Heart right ventricle (tissue), 16 donors: ENCODE measurements around the gene MID1. TPM values are rescaled to one million over a fixed set of nuclear protein-coding genes. Genes with fewer than 3 reads are reported as not detected.

Experiments
- ATAC-seq, 8 donors: fragments of 200-7000 bp; cut with Tn5 transposase; one replicate each; pipeline ENCODE4 v1.9.1; 2020; ENCODE audit warnings: mild to moderate bottlenecking in 8 of 8, moderate library complexity in 8 of 8, moderate number of reproducible peaks in 1 of 8
- DNase-seq, 2 donors: peaks; one replicate each; pipeline ENCODE4 v3.0.0-alpha.2; 2020
- H3K27ac ChIP-seq, 10 donors: fragments of 200-600 bp; sonication (generic) in 2 of 10; one replicate each; pipeline versions ENCODE4 v1.5.0 to v1.8.0; 2020 to 2022; ENCODE audit warnings: mild to moderate bottlenecking in 3 of 10
- H3K27me3 ChIP-seq, 7 donors: fragments of 200-600 bp; one replicate each; pipeline ENCODE4 v1.8.0; 2021 to 2022; ENCODE audit warnings: mild to moderate bottlenecking in 2 of 7
- H3K36me3 ChIP-seq, 9 donors: fragments of 200-600 bp; sonication (generic) in 1 of 9; one replicate each; pipeline versions ENCODE4 v1.5.0 to v1.8.0; 2020 to 2022; ENCODE audit warnings: mild to moderate bottlenecking in 2 of 9
- H3K4me1 ChIP-seq, 9 donors: fragments of 200-600 bp; sonication (generic) in 1 of 9; one replicate each; pipeline versions ENCODE4 v1.5.0 to v1.8.0; 2020 to 2022; ENCODE audit warnings: mild to moderate bottlenecking in 4 of 9
- H3K4me3 ChIP-seq, 10 donors: fragments of 200-600 bp; sonication (generic) in 2 of 10; one replicate each; pipeline versions ENCODE4 v1.5.0 to v1.8.0; 2020 to 2022; ENCODE audit warnings: mild to moderate bottlenecking in 7 of 10, moderate library complexity in 2 of 10
- H3K9me3 ChIP-seq, 11 donors: fragments of 200-600 bp in 10 of 11; sonication (generic) in 2 of 11; one replicate each; pipeline versions ENCODE4 v1.5.0 to v1.8.0; 2013 to 2022; ENCODE audit warnings: mild to moderate bottlenecking in 2 of 11, control low read depth in 1 of 11, moderate library complexity in 1 of 11
- whole genome bisulfite sequencing, 2 donors: extraction: QIAGEN DNeasy Blood & Tissue Kit; methylation state at CpG; one replicate each; pipeline ENCODE4 v1.1.7; 2013; ENCODE audit warnings: inconsistent platforms in 1 of 2; 5-methylcytosine and 5-hydroxymethylcytosine counted together
- intact Hi-C, 10 donors: fragments of 100-400 bp; cut with DNase I; formaldehyde crosslinking; loops; one replicate each; pipeline versions ENCODE4 v1.11.1 to v1.14.2; 2022
- polyA plus RNA-seq, 2 donors: library from polyadenylated mRNA; stranded (reverse); fragments of 200-250 nt; gene quantifications; one replicate each; pipeline ENCODE4 v1.2.3, GENCODE V29; 2013
- total RNA-seq, 10 donors: library from RNA; stranded (reverse); fragmentation: NEBNext Ultra II Directional in 3 of 10; extraction: Animal tissue kit (Norgen Biotek cat#: 25700) in 3 of 10; gene quantifications; one replicate each; pipeline versions ENCODE4 v1.2.1 to v1.2.4, GENCODE V29; 2021 to 2023
- TF ChIP-seq, protein P1 (sequence below), 9 donors: fragments of 200-600 bp; sonication (generic) in 2 of 9; IDR thresholded peaks; one replicate each; pipeline versions ENCODE4 v1.5.0 to v1.8.0; 2021 to 2022; ENCODE audit warnings: antibody characterized with exemption in 9 of 9, mild to moderate bottlenecking in 5 of 9, moderate library complexity in 1 of 9
- donor health status: Arrhythmogenic right ventricular cardiomyopathy.
- donor health status: ischemic (EF 13 %, LVEDD 7.1; RV severe dilation, severe dysfunction).
- donor health status: healthy with polysubstance abuse.
- donor health status: DM: no; HTN: yes; CAD: no.
- donor health status: DM: no; HTN: no; CAD: no.
- donor health status: ischemic (EF 25% LVEDD 6.9; RV normal size, moderate dysfunction).
- donor health status: ischemic (EF 25% LVEDD 5.7; RV mildly dilated, moderate dysfunction).
- donor health status: healthy.
- donor health status: DM: yes; HTN: yes; CAD: no.
- donor health status: Ischemic cardiomyopathy.
- donor health status: ischemic (EF 35%, LVEDD 5.7; RV mildly dilated, moderate dysfunction).
- donor health status: nonischemic (EF 11% LVEDD 7.7; RV severe dilation, severe dysfunction).
- donor health status: DM: yes; HTN: yes; CAD: no.
- donor health status: PGD.
- donor health status: ischemic (EF 29% LVEDD 5.4; RV normal size, mild dysfunction).
- donor health status: nonischemic (EF 23%, LVEDD 6.1; RV moderate dilation, normal function).

MID1 gene
- total and polyA plus RNA-seq, 12 donors, result 1.4 to 22.6 (median 7.2) TPM

GRCh38 chrX:10533696-10534365 is 86.6 kb downstream of the MID1 start:
- no peaks in the 10 kb centered on the region for H3K36me3 ChIP-seq
- H3K27me3 ChIP-seq, result no peaks in the 10 kb centered on the region
- no peak overlapping the region for H3K27ac ChIP-seq
- DNase-seq, result no peak
- ATAC-seq, result no peak
- WGBS, 2 donors, result 57 to 72% methylated on average over 1 of the region's 1 CpG
- no peaks in the 10 kb centered on the region for H3K9me3 ChIP-seq
- TF ChIP-seq, protein P1, sequence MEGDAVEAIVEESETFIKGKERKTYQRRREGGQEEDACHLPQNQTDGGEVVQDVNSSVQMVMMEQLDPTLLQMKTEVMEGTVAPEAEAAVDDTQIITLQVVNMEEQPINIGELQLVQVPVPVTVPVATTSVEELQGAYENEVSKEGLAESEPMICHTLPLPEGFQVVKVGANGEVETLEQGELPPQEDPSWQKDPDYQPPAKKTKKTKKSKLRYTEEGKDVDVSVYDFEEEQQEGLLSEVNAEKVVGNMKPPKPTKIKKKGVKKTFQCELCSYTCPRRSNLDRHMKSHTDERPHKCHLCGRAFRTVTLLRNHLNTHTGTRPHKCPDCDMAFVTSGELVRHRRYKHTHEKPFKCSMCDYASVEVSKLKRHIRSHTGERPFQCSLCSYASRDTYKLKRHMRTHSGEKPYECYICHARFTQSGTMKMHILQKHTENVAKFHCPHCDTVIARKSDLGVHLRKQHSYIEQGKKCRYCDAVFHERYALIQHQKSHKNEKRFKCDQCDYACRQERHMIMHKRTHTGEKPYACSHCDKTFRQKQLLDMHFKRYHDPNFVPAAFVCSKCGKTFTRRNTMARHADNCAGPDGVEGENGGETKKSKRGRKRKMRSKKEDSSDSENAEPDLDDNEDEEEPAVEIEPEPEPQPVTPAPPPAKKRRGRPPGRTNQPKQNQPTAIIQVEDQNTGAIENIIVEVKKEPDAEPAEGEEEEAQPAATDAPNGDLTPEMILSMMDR (IDR thresholded peaks at IDR 0.05), result no peak
- no peak overlapping the region for H3K4me3 ChIP-seq
- intact Hi-C loops, result no loop called here
- H3K4me1 ChIP-seq, result peaks cover 0 to 10% (median 0%) of the 10 kb centered on the region in 9 donors

GRCh38 chrX:10531927-10532326 is 88.5 kb downstream of the MID1 start:
- TF ChIP-seq, protein P1 (IDR thresholded peaks at IDR 0.05), result no peak
- H3K36me3 ChIP-seq, result no peaks in the 10 kb centered on the region
- WGBS, 2 donors, result 95 to 100% methylated on average over 1 of the region's 1 CpG
- intact Hi-C loops, result no loop called here
- no peaks in the 10 kb centered on the region for H3K9me3 ChIP-seq
- DNase-seq (no peak), ATAC-seq (no peak)
- no peak overlapping the region for H3K27ac ChIP-seq
- H3K4me1 ChIP-seq, result peaks cover 0 to 4% (median 0%) of the 10 kb centered on the region in 9 donors
- H3K27me3 ChIP-seq, result no peaks in the 10 kb centered on the region
- H3K4me3 ChIP-seq, result no peak overlapping the region

- TF ChIP-seq, protein P1 (IDR thresholded peaks at IDR 0.05), result no peak
- H3K9me3 ChIP-seq, result no peaks in the 10 kb centered on the region
- no peaks in the 10 kb centered on the region for H3K36me3 ChIP-seq
- H3K4me1 ChIP-seq, result peaks cover 0 to 7% (median 0%) of the 10 kb centered on the region in 9 donors
- 72 to 83% methylated on average over 4 of the region's 4 CpGs for WGBS, 2 donors
- intact Hi-C loops, result no loop called here
- H3K27ac ChIP-seq, result no peak overlapping the region
- no peaks in the 10 kb centered on the region for H3K27me3 ChIP-seq
- no peak for DNase-seq
- ATAC-seq, result peak in 1 of 8 donors; percentile 65
- no peak overlapping the region for H3K4me3 ChIP-seq
Measured at GRCh38 chrX:10529344-10529743, 91.0 kb downstream of the MID1 start.

GRCh38 chrX:10526451-10526850 is 93.9 kb downstream of the MID1 start:
- 75 to 85% methylated on average over 1 of the region's 1 CpG for WGBS, 2 donors
- TF ChIP-seq, protein P1 (IDR thresholded peaks at IDR 0.05), result no peak
- H3K4me3 ChIP-seq, result no peak overlapping the region
- H3K27me3 ChIP-seq, result no peaks in the 10 kb centered on the region
- peaks cover 0 to 7% (median 0%) of the 10 kb centered on the region in 9 donors for H3K4me1 ChIP-seq
- ATAC-seq (no peak), DNase-seq (no peak)
- H3K36me3 ChIP-seq, result peaks cover 0 to 7% (median 0%) of the 10 kb centered on the region in 9 donors
- intact Hi-C loops, result no loop called here
- H3K27ac ChIP-seq, result no peak overlapping the region
- H3K9me3 ChIP-seq, result no peaks in the 10 kb centered on the region
